A673 (cell line): Measurements from ENCODE around the gene NT5C.

Experiments used
- CTCF ChIP-seq: fragments of 300-800, 200-600 bp; sonication (generic); conservative IDR thresholded peaks from 2 replicates; pipeline ENCODE4 v1.5.1; 2017; ENCODE audit warnings: low read depth, mild to moderate bottlenecking, antibody characterized with exemption, low read length, moderate library complexity, mixed read lengths
- EZH2 ChIP-seq: fragments of 200-600 bp; sonication (generic); IDR thresholded peaks from 2 replicates; pipeline ENCODE4 v1.6.1; 2017; ENCODE audit warnings: borderline replicate concordance, low read depth, mild to moderate bottlenecking, mixed read lengths, antibody characterized with exemption, low read length; ENCODE audit not compliant: poor library complexity, severe bottlenecking

GRCh38 chr17:75168998-75169397 is 37.5 kb upstream of the NT5C start:
- no peak for TF ChIP-seq CTCF
- TF ChIP-seq EZH2: no peak
